ENCODE measurements around the gene ENO2. TPM values are rescaled to one million over a fixed set of nuclear protein-coding genes. Genes with fewer than 3 reads are reported as not detected.

ENO2 gene
- total RNA-seq, 1 donor from 2014 or later = 182 TPM

DNA sequence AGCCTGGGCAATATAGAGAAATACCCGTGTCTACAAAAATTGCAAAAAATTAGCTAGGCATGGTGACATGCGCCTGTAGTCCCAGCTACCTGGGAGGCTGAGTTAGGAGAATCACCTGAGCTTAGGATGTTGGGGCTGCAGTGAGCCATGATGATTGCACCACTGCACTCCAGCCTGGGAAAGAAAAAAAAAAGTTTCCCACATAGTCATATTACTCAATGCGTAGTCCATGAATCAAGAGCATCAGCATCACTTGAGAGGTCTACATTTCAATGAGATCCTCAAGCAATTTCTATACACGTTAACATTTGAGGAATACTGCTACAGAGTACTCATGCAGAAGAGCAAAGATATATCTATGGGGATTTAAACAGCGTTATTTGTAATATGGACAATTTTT lies 15.0 kb upstream of the ENO2 start:
- H3K4me1 Mint-ChIP-seq (ENCODE audit: low read depth, unreplicated experiment) = no peaks in the 10 kb centered on the region
- H3K36me3 Mint-ChIP-seq (ENCODE audit: unreplicated experiment) = no peaks in the 10 kb centered on the region
- no peak for DNase-seq
- peaks cover 6% of the 10 kb centered on the region for H3K9me3 Mint-ChIP-seq (ENCODE audit: unreplicated experiment)
- TF ChIP-seq, protein P1, sequence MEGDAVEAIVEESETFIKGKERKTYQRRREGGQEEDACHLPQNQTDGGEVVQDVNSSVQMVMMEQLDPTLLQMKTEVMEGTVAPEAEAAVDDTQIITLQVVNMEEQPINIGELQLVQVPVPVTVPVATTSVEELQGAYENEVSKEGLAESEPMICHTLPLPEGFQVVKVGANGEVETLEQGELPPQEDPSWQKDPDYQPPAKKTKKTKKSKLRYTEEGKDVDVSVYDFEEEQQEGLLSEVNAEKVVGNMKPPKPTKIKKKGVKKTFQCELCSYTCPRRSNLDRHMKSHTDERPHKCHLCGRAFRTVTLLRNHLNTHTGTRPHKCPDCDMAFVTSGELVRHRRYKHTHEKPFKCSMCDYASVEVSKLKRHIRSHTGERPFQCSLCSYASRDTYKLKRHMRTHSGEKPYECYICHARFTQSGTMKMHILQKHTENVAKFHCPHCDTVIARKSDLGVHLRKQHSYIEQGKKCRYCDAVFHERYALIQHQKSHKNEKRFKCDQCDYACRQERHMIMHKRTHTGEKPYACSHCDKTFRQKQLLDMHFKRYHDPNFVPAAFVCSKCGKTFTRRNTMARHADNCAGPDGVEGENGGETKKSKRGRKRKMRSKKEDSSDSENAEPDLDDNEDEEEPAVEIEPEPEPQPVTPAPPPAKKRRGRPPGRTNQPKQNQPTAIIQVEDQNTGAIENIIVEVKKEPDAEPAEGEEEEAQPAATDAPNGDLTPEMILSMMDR (IDR thresholded peaks at IDR 0.05; ENCODE audit: partially characterized antibody, unreplicated experiment) = no peak
- peaks cover 3% of the 10 kb centered on the region for H3K27me3 Mint-ChIP-seq (ENCODE audit: unreplicated experiment)
- H3K27ac Mint-ChIP-seq (ENCODE audit: unreplicated experiment) = no peak overlapping the region
- no peak overlapping the region for H3K4me3 Mint-ChIP-seq (ENCODE audit: unreplicated experiment)

DNA sequence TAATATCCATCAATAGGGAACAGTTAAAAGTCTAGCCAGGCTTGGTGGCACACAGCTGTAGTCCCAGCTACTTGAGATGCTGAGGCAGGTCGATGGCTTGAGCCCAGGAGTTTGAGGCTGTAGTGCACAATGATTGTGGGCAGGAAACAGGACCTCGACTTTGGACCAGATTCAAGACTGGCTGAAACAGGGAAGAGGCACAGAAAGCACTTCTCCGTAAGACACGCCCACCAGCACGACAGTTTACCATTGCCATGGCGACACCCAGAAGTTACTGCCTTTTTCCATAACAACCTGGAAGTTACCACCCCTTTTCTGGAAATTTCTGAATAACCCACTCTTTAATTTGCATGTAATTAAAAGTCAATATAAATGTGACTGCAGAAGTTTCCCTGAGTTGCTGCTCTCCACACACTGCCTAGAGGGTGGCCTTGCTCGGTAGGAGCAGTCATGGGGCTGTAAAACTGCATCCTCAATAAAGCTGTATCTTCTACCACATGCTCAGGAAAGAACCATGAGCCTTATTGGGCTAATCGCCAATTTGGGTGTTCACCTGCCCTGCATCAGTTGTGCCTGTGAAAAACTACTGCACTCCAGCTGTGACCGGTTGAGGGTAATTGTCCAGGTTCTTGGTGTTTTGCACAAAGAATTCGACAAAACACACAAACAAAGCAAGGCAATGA lies 14.4 kb upstream of the ENO2 start:
- no peak overlapping the region for H3K27ac Mint-ChIP-seq (ENCODE audit: unreplicated experiment)
- H3K36me3 Mint-ChIP-seq (ENCODE audit: unreplicated experiment) = no peaks in the 10 kb centered on the region
- TF ChIP-seq, protein P1 (IDR thresholded peaks at IDR 0.05; ENCODE audit: partially characterized antibody, unreplicated experiment) = no peak

DNA sequence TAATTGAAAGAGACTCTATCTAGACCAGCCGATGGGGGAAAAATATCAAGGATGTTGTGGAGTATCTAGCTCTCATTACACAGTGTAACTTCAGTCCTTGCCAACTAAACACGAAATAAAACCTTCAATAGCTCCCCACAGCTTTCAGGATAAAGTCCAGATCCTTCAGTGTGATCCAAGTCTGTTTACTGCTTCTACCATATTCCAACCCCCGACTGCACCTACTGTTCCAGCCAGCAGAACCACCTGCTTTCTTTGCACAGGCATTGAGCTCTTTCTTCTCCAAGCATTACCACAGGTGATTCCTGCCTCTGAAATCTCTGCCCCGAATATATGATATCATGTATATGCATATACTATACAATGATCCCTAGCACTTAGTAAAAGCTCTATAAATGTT lies 11.9 kb upstream of the ENO2 start:
- Mint-ChIP-seq H3K36me3 (ENCODE audit: unreplicated experiment) (no peaks in the 10 kb centered on the region), H3K27ac (ENCODE audit: unreplicated experiment) (no peak overlapping the region), H3K4me1 (ENCODE audit: low read depth, unreplicated experiment) (no peaks in the 10 kb centered on the region), H3K4me3 (ENCODE audit: unreplicated experiment) (peak overlapping the region; percentile 6), H3K27me3 (ENCODE audit: unreplicated experiment) (peaks cover 1% of the 10 kb centered on the region), H3K9me3 (ENCODE audit: unreplicated experiment) (peaks cover 6% of the 10 kb centered on the region)
- DNase-seq = no peak
- TF ChIP-seq, protein P1 (IDR thresholded peaks at IDR 0.05; ENCODE audit: partially characterized antibody, unreplicated experiment) = no peak

More for the DNA sequence above, 14.4 kb upstream of the ENO2 start:
- peaks cover 6% of the 10 kb centered on the region for H3K9me3 Mint-ChIP-seq (ENCODE audit: unreplicated experiment)
- no peak for DNase-seq
- H3K4me1 Mint-ChIP-seq (ENCODE audit: low read depth, unreplicated experiment) = no peaks in the 10 kb centered on the region
- peaks cover 1% of the 10 kb centered on the region for H3K27me3 Mint-ChIP-seq (ENCODE audit: unreplicated experiment)
- no peak overlapping the region for H3K4me3 Mint-ChIP-seq (ENCODE audit: unreplicated experiment)

DNA sequence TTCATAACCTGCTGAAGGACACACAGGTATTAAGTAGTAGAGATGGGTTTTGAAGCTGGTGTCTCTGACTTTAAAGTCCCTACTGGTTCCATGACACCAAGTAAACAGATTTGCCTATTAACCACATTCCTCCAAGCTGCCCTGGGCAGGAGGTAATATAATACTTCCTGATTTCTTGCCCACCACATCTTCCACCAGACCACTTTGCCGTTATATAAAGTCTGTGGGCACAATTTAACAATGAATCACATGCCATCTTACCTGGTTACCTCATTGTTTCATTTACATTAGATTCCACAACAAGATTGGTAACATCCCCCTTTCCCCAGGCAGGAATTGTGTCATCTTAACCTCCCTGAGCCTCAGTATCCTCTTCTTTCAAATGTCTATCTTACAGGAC lies 10.7 kb upstream of the ENO2 start:
- DNase-seq = no peak

More for the DNA sequence above, 10.7 kb upstream of the ENO2 start:
- TF ChIP-seq, protein P1 (IDR thresholded peaks at IDR 0.05; ENCODE audit: partially characterized antibody, unreplicated experiment) = no peak
- Mint-ChIP-seq H3K9me3 (ENCODE audit: unreplicated experiment) (peaks cover 5% of the 10 kb centered on the region), H3K27me3 (ENCODE audit: unreplicated experiment) (peaks cover 1% of the 10 kb centered on the region), H3K36me3 (ENCODE audit: unreplicated experiment) (no peaks in the 10 kb centered on the region), H3K4me3 (ENCODE audit: unreplicated experiment) (no peak overlapping the region), H3K4me1 (ENCODE audit: low read depth, unreplicated experiment) (no peaks in the 10 kb centered on the region), H3K27ac (ENCODE audit: unreplicated experiment) (peak overlapping the region; percentile 23)

All from glutamatergic neuron (in vitro differentiated cells).